Coronary artery (tissue), 2 donors: ENCODE results near the gene ZNF564.

Source experiments
- DNase-seq: peaks from one replicate; pipeline ENCODE4 v3.0.0-alpha.2; 2017; ENCODE audit warnings: low spot score
- H3K27ac ChIP-seq, 2 donors: fragments of 200-600 bp; sonication (generic); one replicate each; pipeline ENCODE4 v1.5.1; 2016 to 2019
- H3K4me3 ChIP-seq: fragments of 200-600 bp; sonication (generic); 2 replicates; pipeline ENCODE4 v1.5.1; 2016; ENCODE audit warnings: mild to moderate bottlenecking, moderate library complexity
- CTCF ChIP-seq: fragments of 200-600 bp; sonication (generic); IDR thresholded peaks from one replicate; pipeline ENCODE4 v1.5.1; 2019; ENCODE audit warnings: antibody characterized with exemption

Gene ZNF564

DNA sequence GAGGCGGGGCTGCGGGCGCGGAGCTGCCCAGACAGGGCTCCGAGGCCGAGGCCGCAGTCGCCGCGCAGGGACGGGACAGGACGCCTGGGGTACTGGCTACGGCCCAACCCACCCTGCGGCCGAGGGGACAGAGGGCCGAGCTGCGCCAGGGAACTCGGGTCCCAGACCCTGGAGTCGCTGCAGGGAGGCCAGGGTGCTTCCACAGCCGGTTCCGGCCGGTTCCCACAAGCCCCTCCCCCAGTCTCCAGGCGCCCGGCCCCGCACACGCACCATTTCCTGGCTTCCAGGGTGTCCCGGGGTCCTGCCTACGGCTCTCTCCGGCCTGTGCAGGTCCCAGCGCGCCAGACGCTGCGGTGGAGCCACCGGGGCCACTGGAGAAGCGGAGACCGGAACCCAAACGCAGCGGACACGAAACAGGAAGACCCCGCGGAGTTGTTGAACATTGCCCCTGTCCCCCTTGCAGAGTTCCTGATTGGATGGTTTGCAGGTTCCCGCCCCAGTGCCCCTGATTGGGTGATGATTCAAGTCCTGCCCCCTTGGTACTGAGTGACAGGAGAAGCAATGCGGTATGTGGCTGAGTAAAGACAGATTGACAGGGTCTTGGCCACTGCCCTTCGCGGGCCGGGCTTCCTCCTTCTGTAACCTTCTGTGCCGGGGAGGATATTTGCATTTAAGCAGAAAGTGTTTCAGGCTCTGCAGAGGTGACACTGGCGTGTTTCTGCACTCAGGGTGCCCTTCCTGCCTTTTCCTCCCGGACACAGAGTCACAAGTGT lies at the start of gene ZNF564:
ZNF564 (minus strand) TSS at position 423 of the 773 bp plus-strand sequence; CDS start at position 273, 150 bp downstream.
- peak; percentile 99 for DNase-seq
- no peak for TF ChIP-seq CTCF
- Histone ChIP-seq H3K4me3 (peak within 1 kb of the TSS; percentile 98), H3K27ac (peak within 1 kb of the TSS; percentile 94 to 99)

- Histone ChIP-seq H3K27ac (no peak overlapping the region), H3K4me3 (no peak overlapping the region)
- no peak for DNase-seq
- no peak for TF ChIP-seq CTCF
These were observed 46.3 kb upstream of the ZNF564 start for GRCh38 chr19:12597594-12597993.

GRCh38 chr19:12596927-12597548 lies 45.8 kb upstream of the ZNF564 start:
- TF ChIP-seq CTCF: no peak
- no peak for DNase-seq
- Histone ChIP-seq H3K4me3 (no peak overlapping the region), H3K27ac (no peak overlapping the region)

DNA sequence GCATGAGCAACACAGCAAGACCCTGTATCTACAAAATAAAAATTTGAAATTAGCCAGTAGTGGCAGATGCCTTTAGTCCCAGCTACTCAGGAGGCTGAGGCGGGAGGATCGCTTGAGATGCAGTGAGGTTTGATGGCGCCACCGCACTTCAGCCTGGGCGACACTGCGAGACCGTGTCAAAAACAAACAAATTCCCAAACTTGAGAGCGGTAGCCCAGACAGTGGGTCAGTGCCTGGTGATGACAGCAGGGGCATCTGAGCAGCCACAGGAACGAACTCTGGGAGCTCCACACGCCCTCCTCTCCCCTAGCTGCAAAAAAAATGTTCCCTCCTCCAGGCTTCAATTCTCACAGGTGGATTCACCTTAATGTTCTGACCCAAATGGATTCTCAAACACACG lies 45.2 kb upstream of the ZNF564 start:
- no peak for TF ChIP-seq CTCF
- no peak overlapping the region for H3K4me3 ChIP-seq
- no peak overlapping the region for H3K27ac ChIP-seq
- no peak for DNase-seq

- TF ChIP-seq CTCF: no peak
- no peak overlapping the region for H3K27ac ChIP-seq
- no peak for DNase-seq
- H3K4me3 ChIP-seq: no peak overlapping the region
These were observed 29.8 kb upstream of the ZNF564 start for GRCh38 chr19:12581100-12581499.

DNA sequence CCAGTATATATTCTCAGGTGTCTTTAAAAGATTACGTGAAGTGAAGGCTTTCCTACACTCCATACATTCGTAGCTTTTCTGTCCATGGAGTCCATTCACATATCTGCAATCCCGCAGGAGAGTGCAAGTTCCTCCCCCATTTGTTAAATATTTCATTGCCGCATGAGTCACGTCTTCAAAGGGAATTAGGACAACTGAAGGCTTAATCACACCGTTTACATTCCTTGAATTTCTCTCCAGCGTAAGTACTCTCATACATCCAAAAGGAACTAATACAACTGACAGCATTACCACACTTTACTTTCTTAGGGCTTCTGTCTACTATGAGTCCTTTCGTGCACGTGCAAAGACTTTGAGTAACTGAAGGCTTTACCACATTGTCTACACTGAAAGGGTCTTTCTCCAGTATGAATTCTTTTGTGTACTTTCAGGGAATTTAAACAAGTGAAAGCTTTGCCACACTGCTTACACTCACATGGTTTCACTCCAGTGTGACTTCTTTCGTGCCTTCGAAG lies 29.0 kb upstream of the ZNF564 start:
- no peak for DNase-seq
- H3K27ac ChIP-seq: no peak overlapping the region
- H3K4me3 ChIP-seq: no peak overlapping the region

More for the DNA sequence above, 29.0 kb upstream of the ZNF564 start:
- TF ChIP-seq CTCF: no peak
